HG03354 (cell line): ENCODE measurements around the gene NWD2.

Experiments
- ATAC-seq: cut with Tn5 transposase; IDR thresholded peaks from one replicate; pipeline ENCODE4 v1.9.1; 2021; ENCODE audit warnings: mild to moderate bottlenecking; ENCODE audit not compliant: unreplicated experiment, poor library complexity, severe bottlenecking

The NWD2 gene

GRCh38 chr4:37436546-37436945 is 192.0 kb downstream of the NWD2 start:
- no peak for ATAC-seq

DNA sequence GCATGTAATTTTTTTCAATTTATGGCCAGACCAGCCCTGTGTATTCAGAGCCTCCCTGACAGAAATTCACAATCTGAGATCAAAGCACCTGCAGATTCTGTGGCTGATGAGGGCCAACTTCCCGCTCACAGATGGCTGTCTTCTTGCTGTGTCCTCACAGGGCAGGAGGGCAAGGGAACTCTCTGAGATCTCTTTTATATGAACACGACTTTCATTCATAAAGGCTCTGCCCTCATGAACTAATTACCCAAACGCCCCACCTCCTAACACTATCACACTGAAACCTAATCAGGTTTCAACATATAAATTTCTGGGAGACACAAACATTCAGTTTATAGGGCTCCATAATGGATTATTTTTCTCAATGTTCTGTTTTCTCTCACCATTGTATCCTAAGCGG is 192.6 kb downstream of the NWD2 start:
- no peak for ATAC-seq

- ATAC-seq = no peak
These were observed 194.2 kb downstream of the NWD2 start for GRCh38 chr4:37438564-37439279.

DNA sequence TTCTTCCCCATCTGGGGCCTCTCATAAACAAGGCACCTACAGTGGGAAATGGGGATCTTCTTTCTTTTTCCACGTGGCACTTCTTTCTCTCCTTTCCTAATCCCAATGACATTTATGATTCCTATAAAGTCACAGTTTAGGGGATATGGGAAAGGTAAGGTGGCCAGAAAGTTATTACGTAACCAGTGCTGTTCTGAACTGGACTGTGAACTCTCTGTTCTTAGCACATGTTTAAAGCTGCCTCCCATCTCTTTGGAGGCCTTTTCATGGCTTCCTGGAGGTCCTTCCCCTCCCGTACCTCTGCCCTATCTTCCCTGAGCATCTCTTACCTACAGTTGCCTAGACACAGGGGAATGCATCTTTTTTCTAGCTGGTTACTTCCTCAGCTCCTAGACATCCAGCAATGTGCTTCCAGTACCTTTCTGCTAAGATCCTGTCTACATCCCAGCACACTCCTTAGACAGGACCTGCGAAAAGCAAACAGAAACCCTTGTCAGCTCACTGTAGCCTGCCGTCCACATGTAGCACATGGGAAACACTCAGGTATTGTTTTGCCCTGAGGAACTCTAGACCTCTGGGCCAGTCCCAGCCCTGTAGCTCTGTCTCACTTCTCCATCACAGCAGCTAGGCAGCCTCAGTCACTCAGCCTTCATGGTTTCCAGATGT is 195.4 kb downstream of the NWD2 start:
- ATAC-seq = no peak

DNA sequence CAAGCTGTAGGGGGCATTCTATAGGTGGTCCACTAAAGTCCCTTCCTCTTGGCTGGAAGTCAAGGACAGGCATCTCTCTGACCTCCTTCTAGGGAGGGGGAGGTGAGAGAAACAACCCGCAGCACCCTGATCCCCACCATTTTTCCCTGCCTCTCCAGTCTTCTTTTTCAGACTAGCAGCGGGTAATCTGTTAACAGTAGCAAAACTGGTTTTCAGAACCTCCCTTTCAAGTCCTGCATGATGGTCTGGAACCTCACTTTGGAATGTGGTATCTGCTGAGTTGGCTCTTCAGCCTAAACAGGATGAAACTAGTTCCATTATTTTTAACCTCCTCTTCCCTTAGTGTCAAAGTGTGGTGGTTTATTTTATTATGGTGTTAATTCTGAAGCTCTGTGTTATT is 196.0 kb downstream of the NWD2 start:
- no peak for ATAC-seq

DNA sequence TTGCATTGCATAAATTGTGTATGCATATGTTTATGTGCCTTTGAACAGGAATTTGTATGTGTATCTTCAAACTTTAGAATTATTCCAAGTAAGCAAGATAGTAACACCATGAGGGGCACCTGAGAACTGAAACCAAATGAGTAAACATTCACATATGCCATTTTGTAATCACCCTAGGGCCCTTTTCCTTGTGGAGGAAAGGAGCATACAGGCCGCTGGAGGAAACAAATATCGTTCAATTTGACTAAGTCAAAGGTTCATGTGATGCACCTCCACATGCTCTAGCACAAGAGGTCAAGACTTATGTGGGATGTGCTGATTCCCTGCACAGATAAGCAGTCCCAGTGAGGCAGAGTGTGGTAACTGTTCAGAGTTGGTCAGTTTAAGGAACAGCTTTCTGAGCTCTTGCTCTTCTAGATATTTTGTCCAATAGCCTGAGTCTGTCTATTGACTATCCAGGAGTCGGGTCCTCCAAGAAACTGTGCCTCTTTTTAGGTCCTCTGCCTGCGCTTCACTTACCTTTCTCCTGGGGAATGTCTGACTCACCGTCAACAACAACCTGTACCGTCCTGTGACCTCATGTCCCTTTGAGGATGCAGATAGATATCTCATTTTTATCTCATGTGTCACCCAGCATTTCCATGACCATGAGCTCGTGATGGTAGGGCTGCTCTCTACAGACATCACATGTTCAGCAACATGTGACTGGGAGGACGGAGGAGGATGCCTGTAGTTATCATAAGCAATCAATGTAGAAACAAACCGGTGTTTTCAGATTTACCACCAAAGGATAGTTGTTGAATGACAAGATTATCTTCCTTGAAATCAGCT is 196.9 kb downstream of the NWD2 start:
- no peak for ATAC-seq

DNA sequence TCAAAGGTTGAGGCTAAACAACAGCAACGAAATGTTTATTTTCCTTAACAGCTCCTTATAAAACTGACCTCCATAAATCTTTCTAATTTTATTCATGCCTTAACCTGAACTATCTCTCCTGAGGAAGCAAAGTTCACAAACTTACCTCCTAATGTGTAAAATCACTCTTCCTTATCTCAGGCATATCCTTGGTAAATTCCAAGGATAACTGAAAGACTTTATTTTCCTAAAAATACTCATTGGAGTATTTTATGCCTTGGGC is 197.4 kb downstream of the NWD2 start:
- no peak for ATAC-seq

GRCh38 chr4:37443137-37443536 is 198.6 kb downstream of the NWD2 start:
- no peak for ATAC-seq

GRCh38 chr4:37445023-37445422 is 200.5 kb downstream of the NWD2 start:
- ATAC-seq = no peak

DNA sequence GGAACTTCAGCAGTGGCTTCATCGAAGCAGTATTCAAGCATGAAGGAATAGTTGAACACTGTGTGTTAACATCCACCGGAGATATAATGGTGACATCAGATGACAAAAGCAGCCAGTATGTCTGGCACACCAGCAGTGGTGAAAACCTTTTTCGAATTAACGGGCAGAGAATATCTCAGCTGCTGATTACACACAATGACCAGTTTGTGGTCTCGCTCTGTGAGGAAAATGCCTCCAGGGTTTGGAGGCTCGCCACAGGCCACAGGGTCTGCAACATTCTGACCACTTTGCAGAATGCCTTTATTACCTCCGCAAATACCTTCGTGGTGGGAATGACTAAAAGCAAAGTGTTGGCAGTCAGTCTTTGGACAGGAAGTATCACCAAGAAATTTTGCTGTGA is 201.5 kb downstream of the NWD2 start:
- ATAC-seq = no peak

- ATAC-seq = no peak
These were observed 203.3 kb downstream of the NWD2 start for GRCh38 chr4:37447886-37448285.

DNA sequence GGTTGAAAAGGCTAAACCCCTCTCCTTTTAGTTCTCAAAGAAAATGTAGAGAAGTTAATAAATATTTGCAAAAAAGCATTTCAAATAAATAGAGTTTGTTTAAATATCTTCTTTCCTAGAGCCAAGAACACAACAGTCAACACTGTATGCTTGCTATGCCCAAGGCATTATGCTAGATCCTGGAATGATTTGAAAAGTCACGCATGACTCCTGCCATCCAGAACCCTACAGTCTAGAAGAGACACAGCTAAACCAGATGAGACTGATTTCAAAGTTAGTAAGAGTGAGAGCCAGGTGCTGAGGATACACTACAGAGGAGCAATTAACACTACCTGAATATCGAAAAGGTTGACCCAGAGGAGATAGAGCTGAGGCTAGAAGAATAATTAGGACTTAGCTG is 205.8 kb downstream of the NWD2 start:
- no peak for ATAC-seq

DNA sequence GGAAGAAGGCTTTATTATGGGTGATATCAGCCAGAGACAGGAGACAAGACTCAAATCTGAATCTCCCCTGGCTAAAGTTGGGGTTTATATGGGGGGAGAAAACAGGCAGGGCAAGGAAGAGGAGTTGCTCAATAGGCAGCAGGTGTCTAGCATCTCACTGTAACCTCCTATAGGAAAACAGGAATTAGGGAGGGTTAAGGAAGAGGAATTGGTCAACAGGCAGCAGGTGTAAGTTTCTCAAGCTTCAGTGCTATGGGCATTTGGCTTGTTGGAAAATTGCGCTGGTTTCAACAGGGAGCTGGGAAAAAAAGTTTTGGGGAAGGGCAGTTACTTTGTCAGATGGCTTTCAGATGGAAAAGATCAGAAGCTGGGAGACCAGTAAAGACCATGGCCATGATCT is 206.4 kb downstream of the NWD2 start:
- no peak for ATAC-seq

- no peak for ATAC-seq
These were observed 207.1 kb downstream of the NWD2 start for GRCh38 chr4:37451656-37452055.

DNA sequence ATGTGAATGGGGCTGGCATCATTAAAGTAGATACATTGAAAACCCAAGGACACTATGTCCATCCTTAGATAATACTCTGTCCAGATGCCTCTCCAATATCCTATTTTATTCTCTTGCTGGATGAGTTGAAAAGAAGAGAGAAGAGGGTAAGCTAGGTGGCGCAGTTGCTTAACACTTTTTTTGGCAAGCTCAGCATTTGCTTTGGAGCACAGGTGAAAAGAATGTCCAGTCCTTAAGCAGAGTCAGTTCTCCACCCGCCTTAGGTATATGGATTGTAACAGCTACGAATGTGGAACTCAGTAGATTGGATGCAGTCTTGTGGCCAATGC is 208.4 kb downstream of the NWD2 start:
- ATAC-seq = peak; percentile 75

DNA sequence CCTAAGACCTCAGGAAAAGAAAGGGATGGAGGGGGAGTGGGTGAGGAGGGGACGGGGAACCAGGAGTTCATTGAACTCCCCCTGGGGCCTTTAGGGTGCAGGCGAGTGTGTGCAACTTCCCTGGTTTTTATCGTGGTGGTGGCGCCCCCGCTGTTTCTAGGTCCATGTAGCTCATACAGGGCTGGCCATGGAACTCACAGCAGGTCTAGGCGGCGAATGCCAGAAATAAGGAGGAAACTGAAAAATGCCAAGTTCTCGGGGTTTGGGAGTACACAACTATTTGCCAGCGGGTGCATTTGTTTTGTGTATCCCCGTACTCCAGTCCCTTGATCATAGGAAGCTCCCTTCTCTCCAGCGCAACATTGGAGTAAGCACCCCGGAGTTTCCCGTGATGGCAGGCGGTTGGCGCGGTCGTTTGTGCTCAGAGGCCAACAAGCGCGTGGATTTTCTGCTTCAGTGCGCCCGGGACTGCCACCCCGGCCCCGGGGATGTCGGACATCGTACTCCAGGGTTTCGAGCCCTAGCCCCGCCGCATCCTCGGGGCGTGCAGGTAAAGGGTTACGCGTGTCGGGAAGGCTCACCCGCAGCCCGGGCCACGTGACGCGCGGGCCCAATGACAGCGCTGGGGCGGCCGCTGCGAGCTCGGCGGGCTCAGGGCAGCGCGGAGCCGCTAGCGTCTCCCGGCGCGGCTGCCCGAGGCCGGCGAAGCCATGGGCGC is 208.9 kb downstream of the NWD2 start:
- ATAC-seq = peak; percentile 86

GRCh38 chr4:37453999-37454800 is 209.7 kb downstream of the NWD2 start:
- no peak for ATAC-seq

GRCh38 chr4:37455301-37456131 is 211.0 kb downstream of the NWD2 start:
- ATAC-seq = no peak

- ATAC-seq = no peak
These were observed 217.3 kb downstream of the NWD2 start for GRCh38 chr4:37461801-37462200.
